Smooth muscle cell (in vitro differentiated cells): ENCODE data around the gene CD320. TPM values are rescaled to one million over a fixed set of nuclear protein-coding genes. Genes with fewer than 3 reads are reported as not detected.

Experiments
- DNase-seq: peaks from one replicate; lab custom pipeline; 2025; ENCODE audit not compliant: unreplicated experiment; lab: John Stamatoyannopoulos, UW
- H2AFZ ChIP-seq: fragments of 200-600 bp; sonication (generic); 2 replicates; pipeline ENCODE4 v1.6.0; 2016; ENCODE audit warnings: antibody characterized with exemption, low read depth, mild to moderate bottlenecking
- H3F3A ChIP-seq: fragments of 200-600 bp; sonication (generic); 2 replicates; pipeline ENCODE4 v1.6.0; 2017; ENCODE audit warnings: antibody characterized with exemption, low read depth
- H3K27ac ChIP-seq: fragments of 200-600 bp; sonication (generic); 2 replicates; pipeline ENCODE4 v1.5.1; 2016; ENCODE audit warnings: low read depth, mild to moderate bottlenecking
- H3K27me3 ChIP-seq: fragments of 200-600 bp; sonication (generic); 2 replicates; pipeline ENCODE4 v1.6.1; 2016; ENCODE audit warnings: low read depth, mild to moderate bottlenecking
- H3K36me3 ChIP-seq: fragments of 200-600 bp; sonication (generic); 2 replicates; pipeline ENCODE4 v1.5.1; 2016; ENCODE audit warnings: low read depth
- H3K4me1 ChIP-seq: fragments of 200-600 bp; sonication (generic); 2 replicates; pipeline ENCODE4 v1.5.1; 2016; ENCODE audit warnings: low read depth
- H3K4me2 ChIP-seq: fragments of 200-600 bp; sonication (generic); 2 replicates; pipeline ENCODE4 v1.6.0; 2016; ENCODE audit warnings: mild to moderate bottlenecking
- H3K4me3 ChIP-seq: fragments of 200-600 bp; sonication (generic); 2 replicates; pipeline ENCODE4 v1.5.1; 2016; ENCODE audit warnings: mild to moderate bottlenecking
- H3K79me2 ChIP-seq: fragments of 200-600 bp; sonication (generic); 2 replicates; pipeline ENCODE4 v1.6.0; 2016; ENCODE audit warnings: low read depth, mild to moderate bottlenecking
- H3K9ac ChIP-seq: fragments of 200-600 bp; sonication (generic); 2 replicates; pipeline ENCODE4 v1.6.0; 2016; ENCODE audit warnings: low read depth
- H3K9me3 ChIP-seq: fragments of 200-600 bp; sonication (generic); replicated peaks from 2 replicates; pipeline ENCODE4 v1.5.1; 2016; ENCODE audit warnings: low read depth
- H4K20me1 ChIP-seq: fragments of 200-600 bp; sonication (generic); 2 replicates; pipeline ENCODE4 v1.6.0; 2016; ENCODE audit warnings: low read depth
- WGBS: methylation state at CpG from one replicate; pipeline ENCODE4 v1.1.7; 2016; ENCODE audit warnings: low lambda C conversion rate; 5-methylcytosine and 5-hydroxymethylcytosine counted together
- polyA plus RNA-seq: library from polyadenylated mRNA; unstranded; fragments of >200 nt; fragmentation: Nextera tagmentation; extraction: Ambion mirVana; gene quantifications from 2 replicates; pipeline ENCODE4 v1.2.1, GENCODE V29; 2016
- total RNA-seq: library from RNA; depleted of rRNA; stranded (reverse); fragments of >200 nt; gene quantifications from 2 replicates; pipeline ENCODE4 v1.2.3, GENCODE V29; 2014
- TF ChIP-seq, protein P1 (sequence below): fragments of 200-600 bp; sonication (generic); IDR thresholded peaks from 2 replicates; pipeline ENCODE4 v1.5.1; 2017; ENCODE audit warnings: borderline replicate concordance, mild to moderate bottlenecking, antibody characterized with exemption; ENCODE audit not compliant: insufficient read depth, poor library complexity, severe bottlenecking

The CD320 gene
- total and polyA plus RNA-seq, 2 experiments from 2014 or later, result 23.8 to 42.7 TPM

DNA sequence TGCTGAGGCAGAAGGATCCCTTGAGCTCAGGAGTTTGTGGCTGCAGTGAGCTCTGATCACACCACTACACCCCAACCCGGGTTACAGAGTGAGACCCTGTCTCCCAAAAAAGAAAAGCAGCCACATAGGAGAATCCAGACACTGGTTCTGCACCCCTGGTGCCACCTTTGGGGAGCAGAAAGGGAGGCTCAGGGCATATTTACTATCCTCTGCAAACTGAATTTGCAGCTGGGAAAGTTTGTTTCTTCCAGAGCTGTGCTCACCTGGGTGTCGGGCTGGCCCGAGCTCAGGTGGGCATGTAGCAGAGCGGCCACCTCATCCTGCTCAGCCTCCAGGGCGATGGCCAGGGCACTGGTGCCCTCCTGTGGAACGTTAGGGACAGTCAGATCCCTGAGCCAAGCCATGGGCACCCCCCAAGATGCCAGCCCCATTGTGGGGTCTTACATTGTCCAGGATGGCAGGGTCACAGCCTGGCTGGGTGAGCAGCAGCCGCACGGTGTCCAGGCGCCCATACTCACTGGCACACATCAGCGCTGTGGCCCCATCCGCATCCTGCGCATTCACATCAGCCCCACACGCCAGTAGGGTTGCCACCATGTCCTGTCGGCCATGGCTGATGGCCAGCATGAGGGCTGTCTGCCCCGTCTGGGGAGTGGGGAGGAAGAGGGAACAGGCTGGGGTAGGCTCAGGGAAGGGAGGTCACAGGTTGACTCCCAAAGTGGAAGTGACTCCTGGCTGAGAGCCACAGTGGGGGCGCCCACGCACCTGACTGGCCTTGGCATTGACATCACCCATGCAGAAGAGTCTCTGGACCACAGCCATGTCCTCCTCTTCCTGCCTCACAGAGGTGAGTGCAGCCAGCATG lies 16.3 kb upstream of the CD320 start:
- Histone ChIP-seq H3K4me1 (peaks cover 20% of the 10 kb centered on the region), H2AFZ (no peak overlapping the region), H3K79me2 (peaks cover 36% of the 10 kb centered on the region), H3F3A (no peaks in the 10 kb centered on the region), H3K9ac (no peak overlapping the region), H3K9me3 (no peaks in the 10 kb centered on the region), H3K27ac (no peak overlapping the region), H3K36me3 (no peaks in the 10 kb centered on the region), H3K4me2 (no peak overlapping the region), H3K4me3 (no peak overlapping the region), H4K20me1 (peaks cover 24% of the 10 kb centered on the region), H3K27me3 (no peaks in the 10 kb centered on the region)
- 83% methylated on average over 17 of the region's 17 CpGs for WGBS
- no peak for DNase-seq
- TF ChIP-seq, protein P1, sequence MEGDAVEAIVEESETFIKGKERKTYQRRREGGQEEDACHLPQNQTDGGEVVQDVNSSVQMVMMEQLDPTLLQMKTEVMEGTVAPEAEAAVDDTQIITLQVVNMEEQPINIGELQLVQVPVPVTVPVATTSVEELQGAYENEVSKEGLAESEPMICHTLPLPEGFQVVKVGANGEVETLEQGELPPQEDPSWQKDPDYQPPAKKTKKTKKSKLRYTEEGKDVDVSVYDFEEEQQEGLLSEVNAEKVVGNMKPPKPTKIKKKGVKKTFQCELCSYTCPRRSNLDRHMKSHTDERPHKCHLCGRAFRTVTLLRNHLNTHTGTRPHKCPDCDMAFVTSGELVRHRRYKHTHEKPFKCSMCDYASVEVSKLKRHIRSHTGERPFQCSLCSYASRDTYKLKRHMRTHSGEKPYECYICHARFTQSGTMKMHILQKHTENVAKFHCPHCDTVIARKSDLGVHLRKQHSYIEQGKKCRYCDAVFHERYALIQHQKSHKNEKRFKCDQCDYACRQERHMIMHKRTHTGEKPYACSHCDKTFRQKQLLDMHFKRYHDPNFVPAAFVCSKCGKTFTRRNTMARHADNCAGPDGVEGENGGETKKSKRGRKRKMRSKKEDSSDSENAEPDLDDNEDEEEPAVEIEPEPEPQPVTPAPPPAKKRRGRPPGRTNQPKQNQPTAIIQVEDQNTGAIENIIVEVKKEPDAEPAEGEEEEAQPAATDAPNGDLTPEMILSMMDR, result no peak

DNA sequence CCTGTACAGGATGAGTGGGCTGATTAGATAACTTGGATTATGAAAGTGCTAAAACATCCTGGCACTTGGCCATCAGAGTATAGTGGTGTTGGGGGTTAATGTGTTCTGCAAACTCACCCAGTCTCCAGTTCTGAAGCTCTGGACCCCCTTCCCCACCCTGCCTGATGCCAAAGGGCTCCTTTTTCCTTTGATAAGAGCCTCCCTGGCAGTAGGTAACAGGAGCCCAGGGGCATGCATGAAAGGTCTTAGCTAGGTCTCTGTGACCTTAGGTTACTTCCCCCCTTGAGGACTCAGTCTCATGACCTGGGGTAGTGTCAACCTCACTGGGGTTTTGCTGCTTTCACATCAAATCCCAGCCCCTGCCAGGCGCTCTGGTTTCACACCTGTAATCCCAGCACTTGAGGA lies 15.6 kb upstream of the CD320 start:
- no peak for DNase-seq
- TF ChIP-seq, protein P1, result no peak
- peaks cover 42% of the 10 kb centered on the region for H3K79me2 ChIP-seq
- H4K20me1 ChIP-seq, result peaks cover 24% of the 10 kb centered on the region
- H3K9me3 ChIP-seq, result no peaks in the 10 kb centered on the region
- H3K4me1 ChIP-seq, result peaks cover 20% of the 10 kb centered on the region
- no peak overlapping the region for H3K27ac ChIP-seq
- no peaks in the 10 kb centered on the region for H3K27me3 ChIP-seq
- no peaks in the 10 kb centered on the region for H3F3A ChIP-seq
- no peaks in the 10 kb centered on the region for H3K36me3 ChIP-seq
- no peak overlapping the region for H3K4me2 ChIP-seq
- H2AFZ ChIP-seq, result no peak overlapping the region
- H3K4me3 ChIP-seq, result no peak overlapping the region
- WGBS, result 100% methylated on average over 1 of the region's 1 CpG
- H3K9ac ChIP-seq, result no peak overlapping the region

GRCh38 chr19:8322638-8322997 lies 14.5 kb upstream of the CD320 start:
- peak overlapping the region; percentile 97 for H3K4me2 ChIP-seq
- H3K4me1 ChIP-seq, result peaks cover 20% of the 10 kb centered on the region
- H3K9me3 ChIP-seq, result no peaks in the 10 kb centered on the region
- no peaks in the 10 kb centered on the region for H3K27me3 ChIP-seq
- peak overlapping the region; percentile 93 for H3K4me3 ChIP-seq
- H2AFZ ChIP-seq, result no peak overlapping the region
- H3K9ac ChIP-seq, result peak overlapping the region; percentile 99
- H3K79me2 ChIP-seq, result peaks cover 42% of the 10 kb centered on the region
- H3K27ac ChIP-seq, result no peak overlapping the region
- no peaks in the 10 kb centered on the region for H3F3A ChIP-seq
- no peaks in the 10 kb centered on the region for H3K36me3 ChIP-seq
- TF ChIP-seq, protein P1, result no peak
- no peak for DNase-seq
- peaks cover 24% of the 10 kb centered on the region for H4K20me1 ChIP-seq
- WGBS, result 84% methylated on average over 7 of the region's 7 CpGs
